Eye (tissue), 1 donor: ENCODE measurements around the gene TTC28.
A peak's percentile ranks its signal among the peaks of the same experiment; 100 is the strongest.
"Not testable (repeated sequence)": the region's sequence is repeated elsewhere in the genome, so short reads cannot be mapped to it uniquely, and the experiment has no call there.

Experiments
- DNase-seq: peaks from one replicate; pipeline ENCODE4 v3.0.0-alpha.2; 2015

Gene TTC28

DNA sequence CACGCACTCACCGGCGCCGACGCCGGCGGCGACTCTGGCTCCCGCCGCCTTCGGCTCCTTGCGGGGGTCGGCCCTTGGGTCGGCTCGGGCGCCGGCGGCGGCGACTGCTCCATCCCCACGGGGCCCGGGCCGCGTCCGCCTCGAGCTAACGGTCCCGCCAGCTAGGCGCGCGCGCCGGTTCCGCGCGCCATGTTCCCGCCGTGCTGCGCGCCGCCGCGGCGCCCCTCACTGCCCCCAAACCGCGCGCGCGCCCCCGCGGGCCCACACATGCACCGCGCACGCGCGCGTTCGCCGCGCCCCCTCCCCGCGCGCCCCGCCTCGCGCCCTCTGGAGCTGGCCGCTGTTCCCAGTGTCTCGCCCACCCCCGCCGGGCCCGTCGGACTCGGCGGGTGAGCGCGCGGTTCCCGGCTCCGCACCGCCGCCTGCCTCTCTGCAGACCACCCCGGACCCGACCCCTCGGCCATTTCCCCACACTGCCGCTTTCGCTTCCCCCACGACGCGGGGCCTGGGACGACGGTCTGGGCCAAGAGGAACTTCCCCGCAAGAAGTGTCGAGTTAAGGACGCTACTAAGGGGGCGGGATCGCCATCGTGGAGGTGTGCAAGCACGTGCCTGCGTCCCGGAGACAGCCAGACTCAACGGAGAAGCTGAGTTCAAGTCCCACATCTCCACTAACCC is at the start of gene TTC28:
TSS of gene TTC28 (minus strand) at position 230 of the 677 bp plus-strand sequence. CDS start at position 113, 117 bp downstream.
- DNase-seq = peak; percentile 96

GRCh38 chr22:28728621-28729313 is 49.1 kb upstream of the TTC28 start:
- DNase-seq = no peak

DNA sequence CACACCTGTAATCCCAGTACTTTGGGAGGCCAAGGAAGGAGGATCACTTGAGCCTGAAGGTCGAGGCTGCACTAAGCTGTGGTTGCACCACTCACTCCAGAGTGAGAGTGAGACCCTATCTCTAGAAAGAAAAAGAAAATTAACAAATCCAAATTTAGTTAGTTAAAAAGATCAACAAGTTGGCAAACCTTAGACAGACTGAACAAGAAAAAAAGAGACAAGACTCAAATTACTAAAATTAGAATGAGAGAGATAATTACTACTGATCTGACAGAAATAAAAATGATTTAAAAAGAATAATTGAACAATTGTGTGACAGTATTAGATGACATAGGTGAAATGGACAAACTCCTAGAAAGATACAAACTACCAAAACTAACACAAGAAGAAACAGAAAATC is 48.4 kb upstream of the TTC28 start:
- no peak for DNase-seq

- DNase-seq = no peak
These were observed 38.4 kb upstream of the TTC28 start for GRCh38 chr22:28718044-28718443.

- no peak for DNase-seq
These were observed 37.0 kb upstream of the TTC28 start for GRCh38 chr22:28716686-28717085.

DNA sequence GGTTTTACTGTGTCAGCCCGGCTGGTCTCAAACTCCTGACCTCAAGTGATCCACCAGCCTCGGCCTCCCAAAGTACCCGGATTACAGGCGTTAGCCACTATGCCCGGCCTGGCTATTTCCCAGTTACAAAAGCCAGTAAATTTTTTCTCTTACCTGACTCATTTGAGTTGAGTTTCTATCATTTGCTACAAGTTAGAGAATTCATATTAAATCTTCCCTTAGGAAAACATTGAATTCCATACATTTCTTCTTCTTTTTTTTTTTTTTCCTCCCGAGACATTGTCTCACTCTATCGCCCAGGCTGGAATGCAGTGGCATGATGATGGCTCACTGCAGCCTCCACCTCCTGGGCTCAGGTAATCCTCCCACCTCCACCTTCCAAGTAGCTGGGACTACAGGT is 36.0 kb upstream of the TTC28 start:
- DNase-seq = no peak

- DNase-seq = no peak
These were observed 34.5 kb upstream of the TTC28 start for GRCh38 chr22:28714043-28714628.

GRCh38 chr22:28711820-28712777 is 32.5 kb upstream of the TTC28 start:
- peak; percentile 35 for DNase-seq

DNA sequence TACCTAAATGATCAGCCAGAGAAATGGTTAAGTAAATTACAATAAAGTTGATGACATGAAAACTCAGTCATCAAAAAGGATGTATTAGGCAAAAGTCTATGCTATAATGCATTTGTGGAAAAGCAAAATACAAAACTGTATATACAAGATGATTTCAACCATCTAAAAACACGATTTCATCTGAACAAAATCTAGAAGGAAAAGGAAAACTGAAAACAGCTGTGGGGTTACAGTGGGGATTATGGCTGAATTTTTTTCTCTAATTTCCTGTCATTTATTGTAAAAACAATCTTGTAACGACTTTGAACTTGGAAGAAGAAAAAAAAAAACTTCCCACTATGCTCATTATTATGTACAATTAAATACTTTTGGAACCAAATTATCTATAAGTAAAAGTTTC is 31.7 kb upstream of the TTC28 start:
- peak; percentile 40 for DNase-seq

DNA sequence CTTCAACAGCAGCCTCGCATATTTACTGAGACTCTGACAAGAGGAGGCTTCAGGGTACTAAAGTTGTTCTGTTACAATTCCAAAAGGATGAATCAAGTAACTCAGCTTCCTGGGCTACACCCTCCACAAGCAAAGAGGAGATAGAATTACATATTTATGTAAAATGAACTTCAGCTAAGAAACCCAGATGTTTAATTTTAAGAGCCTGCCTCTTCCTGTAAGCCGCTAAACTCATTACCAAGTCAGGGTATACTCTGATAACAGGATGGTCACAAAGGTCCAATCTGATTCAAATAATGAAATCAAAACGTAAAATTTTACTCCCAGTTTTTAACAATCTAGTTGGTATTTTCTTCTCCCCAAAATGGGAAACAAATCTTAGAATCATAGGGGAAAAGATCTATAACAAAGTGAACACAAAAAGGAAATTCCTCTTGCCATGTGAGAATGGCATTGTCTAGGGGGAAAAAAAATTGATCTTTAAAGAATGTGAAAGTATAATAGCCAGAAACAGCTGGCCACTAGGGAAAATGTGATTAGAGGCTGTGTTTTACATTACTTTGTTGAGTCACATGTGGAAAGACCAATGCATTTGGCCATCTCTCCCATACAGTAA is 31.0 kb upstream of the TTC28 start:
- DNase-seq = peak; percentile 46

DNA sequence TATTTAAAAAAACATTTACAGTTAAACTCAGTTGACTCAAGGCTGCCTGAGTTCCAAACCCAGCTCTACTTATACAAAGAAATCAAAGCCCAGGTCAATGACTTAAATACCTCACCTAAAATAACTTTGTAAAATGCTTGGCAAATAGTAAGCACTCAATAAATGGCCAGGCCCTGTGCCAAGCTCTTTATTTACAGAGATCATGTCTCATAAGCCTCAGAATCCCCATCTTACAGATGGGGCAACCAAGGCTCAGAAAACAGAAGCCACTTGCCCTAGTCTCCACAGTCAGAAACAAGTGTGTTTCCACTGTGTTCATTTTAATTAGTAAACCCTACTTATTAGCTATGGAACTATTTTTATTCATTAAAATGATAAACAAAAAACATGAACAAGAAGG is 30.5 kb upstream of the TTC28 start:
- DNase-seq = no peak

- DNase-seq = no peak
These were observed 27.2 kb upstream of the TTC28 start for GRCh38 chr22:28706845-28707244.

GRCh38 chr22:28703436-28703835 is 23.8 kb upstream of the TTC28 start:
- no peak for DNase-seq

GRCh38 chr22:28702891-28703290 is 23.3 kb upstream of the TTC28 start:
- no peak for DNase-seq

- DNase-seq = not testable (repeated sequence)
These were observed 13.6 kb upstream of the TTC28 start for GRCh38 chr22:28693041-28693760.

DNA sequence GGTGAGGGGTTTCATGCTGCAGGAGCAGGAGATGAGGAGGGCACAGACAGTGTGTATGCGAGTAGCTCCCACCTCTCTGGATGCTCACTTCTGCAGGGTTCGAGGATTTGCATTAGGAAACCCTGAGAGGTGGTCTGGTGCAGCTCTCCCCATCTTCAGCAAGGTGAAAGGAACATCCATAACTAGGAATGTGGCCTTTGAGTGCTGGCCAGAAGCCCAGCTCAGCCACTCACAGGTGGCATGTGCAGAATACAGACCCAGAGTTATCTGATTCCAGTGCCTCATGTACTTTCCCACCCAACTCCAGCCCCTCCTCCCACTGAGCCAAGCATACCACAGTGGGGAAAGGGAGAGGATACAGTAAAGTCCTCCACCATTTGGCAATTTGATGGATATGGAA is 10.2 kb upstream of the TTC28 start:
- DNase-seq = not testable (repeated sequence)

DNA sequence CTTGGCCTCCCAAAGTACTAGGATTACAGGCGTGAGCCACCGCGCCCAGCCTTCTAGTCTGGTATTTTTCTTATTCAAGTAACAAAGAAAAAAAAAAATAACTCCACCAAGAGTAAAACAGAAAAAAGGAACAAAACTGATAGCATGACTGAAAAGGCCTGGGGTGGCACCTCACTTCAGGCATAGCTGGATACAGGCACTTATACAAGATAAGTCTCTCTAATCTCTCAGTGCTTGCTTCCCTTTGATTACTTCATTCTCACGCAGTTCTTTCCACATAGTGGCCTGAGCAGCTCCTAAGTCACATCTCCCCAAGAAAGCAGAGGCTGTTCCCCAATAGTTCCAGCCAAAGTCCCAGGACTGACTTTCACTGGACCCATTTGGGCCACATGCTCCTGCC is 3.3 kb upstream of the TTC28 start:
- DNase-seq = not testable (repeated sequence)

GRCh38 chr22:28680813-28681490 is 1.3 kb upstream of the TTC28 start:
- not testable (repeated sequence) for DNase-seq

- DNase-seq = peak; percentile 71
These were observed 646 bp downstream of the TTC28 start for GRCh38 chr22:28678778-28679610.

GRCh38 chr22:28678170-28678569 is 1.5 kb downstream of the TTC28 start:
- not testable (repeated sequence) for DNase-seq
